Loucy (cell line): ENCODE data around the gene GRIN3B.

Experiments
- H2AFZ ChIP-seq: fragments of 200-600 bp; sonication (generic); 2 replicates; pipeline ENCODE4 v1.6.0; 2016; ENCODE audit warnings: antibody characterized with exemption, mild to moderate bottlenecking, low read length, moderate library complexity
- H3F3A ChIP-seq: fragments of 200-600 bp; 2 replicates; pipeline ENCODE4 v1.6.0; 2016; ENCODE audit warnings: antibody characterized with exemption, low read depth, mild to moderate bottlenecking
- H3K27me3 ChIP-seq: fragments of 200-600 bp; sonication (generic); 2 replicates; pipeline ENCODE4 v1.6.1; 2014; ENCODE audit warnings: low read length, mild to moderate bottlenecking; ENCODE audit not compliant: insufficient read depth, poor library complexity, severe bottlenecking
- H3K36me3 ChIP-seq: fragments of 200-600 bp; sonication (generic); 2 replicates; pipeline ENCODE4 v1.6.1; 2016; ENCODE audit warnings: low read length; ENCODE audit not compliant: insufficient read depth
- H3K4me1 ChIP-seq: fragments of 200-600 bp; sonication (generic); 2 replicates; pipeline ENCODE4 v1.5.1; 2014; ENCODE audit warnings: low read length, mild to moderate bottlenecking; ENCODE audit not compliant: insufficient read depth, poor library complexity, severe bottlenecking
- H3K4me2 ChIP-seq: fragments of 200-600 bp; sonication (generic); 2 replicates; pipeline ENCODE4 v1.6.0; 2014; ENCODE audit warnings: antibody characterized with exemption, low read length, low read depth, mild to moderate bottlenecking; ENCODE audit not compliant: poor library complexity, severe bottlenecking
- H3K4me3 ChIP-seq: fragments of 200-600 bp; sonication (generic); 2 replicates; pipeline ENCODE4 v1.5.1; 2014; ENCODE audit warnings: low read length, mild to moderate bottlenecking, mixed read lengths; ENCODE audit not compliant: poor library complexity, severe bottlenecking
- H3K79me2 ChIP-seq: fragments of 200-600 bp; sonication (generic); 2 replicates; pipeline ENCODE4 v1.6.1; 2014; ENCODE audit warnings: low read length; ENCODE audit not compliant: insufficient read depth
- H3K9ac ChIP-seq: fragments of 200-600 bp; sonication (generic); 2 replicates; pipeline ENCODE4 v1.6.0; 2014; ENCODE audit warnings: mild to moderate bottlenecking, low read depth, low read length, moderate library complexity; ENCODE audit not compliant: poor library complexity, severe bottlenecking
- H3K9me2 ChIP-seq: fragments of 200-600 bp; sonication (generic); replicated peaks from 2 replicates; pipeline ENCODE4 v1.6.1; 2016; ENCODE audit warnings: low read depth, low read length, mixed read lengths
- H3K9me3 ChIP-seq: fragments of 200-600 bp; sonication (generic); 2 replicates; pipeline ENCODE4 v1.6.1; 2014; ENCODE audit warnings: mild to moderate bottlenecking, antibody characterized with exemption, low read length, low read depth; ENCODE audit not compliant: insufficient read depth
- H4K20me1 ChIP-seq: fragments of 200-600 bp; sonication (generic); 2 replicates; pipeline ENCODE4 v1.6.0; 2014; ENCODE audit warnings: antibody characterized with exemption, low read length, mild to moderate bottlenecking; ENCODE audit not compliant: insufficient read depth, poor library complexity, severe bottlenecking
- CTCF ChIP-seq: fragments of 200-600 bp; sonication (generic); conservative IDR thresholded peaks from 2 replicates; pipeline ENCODE4 v1.5.1; 2014; ENCODE audit warnings: mild to moderate bottlenecking, antibody characterized with exemption, low read length
- EZH2phosphoT487 ChIP-seq: fragments of 200-600 bp; IDR thresholded peaks from 2 replicates; pipeline ENCODE4 v1.6.1; 2018; ENCODE audit warnings: antibody characterized with exemption, mild to moderate bottlenecking, moderate library complexity, borderline replicate concordance

Gene GRIN3B

DNA sequence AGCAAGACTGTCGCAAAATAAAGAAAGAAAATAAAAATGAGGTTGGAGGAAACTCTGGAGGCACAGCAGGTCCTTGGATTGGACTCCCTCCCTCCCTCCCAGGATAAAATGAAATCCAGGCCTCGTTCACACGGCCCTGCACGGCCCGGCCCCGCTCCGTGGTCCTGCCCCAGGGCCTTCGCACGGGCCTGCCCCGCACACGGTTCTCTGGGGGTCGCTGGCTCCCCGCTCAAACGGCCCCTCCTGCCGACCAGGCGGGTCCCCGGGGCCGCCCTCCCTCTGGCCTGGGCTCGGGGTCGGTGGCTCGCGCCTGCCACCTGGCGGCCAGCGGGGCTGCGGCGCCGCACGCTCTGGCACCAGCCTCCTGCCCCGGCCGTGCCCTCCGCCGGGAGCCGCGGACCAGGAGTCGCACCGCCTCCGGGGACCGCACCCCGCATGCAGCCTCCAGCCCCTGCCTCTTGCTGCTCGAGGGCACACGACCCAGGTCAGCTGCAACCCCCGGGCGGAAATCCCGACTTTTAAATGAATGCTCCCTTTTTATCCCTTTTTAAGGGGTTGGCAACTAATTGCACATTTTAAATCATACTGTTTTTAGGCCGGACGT is 17.6 kb upstream of the GRIN3B start:
- Histone ChIP-seq H3F3A (no peaks in the 10 kb centered on the region), H3K27me3 (no peaks in the 10 kb centered on the region), H3K9me3 (no peaks in the 10 kb centered on the region), H3K9ac (peak overlapping the region; percentile 20), H3K4me3 (peak overlapping the region; percentile 66), H3K4me1 (peaks cover 22% of the 10 kb centered on the region), H3K4me2 (peak overlapping the region; percentile 79), H4K20me1 (no peaks in the 10 kb centered on the region), H3K79me2 (peaks cover 20% of the 10 kb centered on the region), H2AFZ (peak overlapping the region; percentile 72; the same call in 1 of the 2 replicates), H3K36me3 (no peaks in the 10 kb centered on the region), H3K9me2 (no peaks in the 10 kb centered on the region)
- TF ChIP-seq EZH2phosphoT487 (no peak), CTCF (peak; percentile 73)

DNA sequence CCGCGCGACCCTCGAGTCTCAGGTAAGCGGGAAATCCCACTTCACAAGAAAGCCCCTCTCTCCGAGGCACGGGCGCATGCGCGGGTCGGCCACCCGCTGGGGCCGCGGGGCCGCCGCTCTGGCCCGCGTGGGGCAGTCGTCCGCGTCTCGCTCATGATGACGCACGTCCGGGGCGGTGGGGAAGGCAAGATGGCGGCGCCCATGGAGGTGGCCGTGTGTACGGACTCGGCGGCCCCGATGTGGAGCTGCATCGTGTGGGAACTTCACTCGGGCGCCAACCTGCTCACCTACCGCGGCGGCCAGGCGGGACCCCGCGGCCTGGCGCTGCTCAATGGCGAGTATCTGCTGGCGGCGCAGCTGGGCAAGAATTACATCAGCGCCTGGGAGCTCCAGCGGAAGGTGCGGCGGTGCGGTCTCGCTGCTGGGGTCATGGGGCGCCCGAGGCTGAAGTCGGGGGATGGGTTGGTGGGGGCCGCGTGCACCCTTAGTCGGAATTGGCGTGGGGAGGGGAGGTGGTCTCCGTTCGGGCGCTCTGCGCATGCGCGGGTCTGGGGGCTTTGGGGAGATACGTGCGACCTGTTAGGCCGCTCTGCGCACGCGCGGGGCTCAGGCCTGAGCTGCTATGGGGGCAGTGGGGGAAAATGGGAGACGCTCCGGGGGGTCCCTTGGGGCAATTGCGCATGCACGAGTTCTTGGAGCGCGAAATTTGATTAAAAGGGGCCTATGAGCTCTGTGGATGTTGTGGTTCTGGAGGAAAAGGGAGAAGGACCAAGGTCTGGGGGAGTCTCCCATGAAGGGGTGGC is 15.9 kb upstream of the GRIN3B start, which contains the start of gene WDR18:
Gene WDR18, plus strand, starts transcription at position 181 of the 803 bp plus-strand sequence. Its CDS starts 9 bp downstream, at position 190.
- peaks cover 22% of the 10 kb centered on the region for H3K4me1 ChIP-seq
- peak within 1 kb of the TSS; percentile 82 for H3K4me3 ChIP-seq
- no peak for TF ChIP-seq CTCF
- no peak for TF ChIP-seq EZH2phosphoT487
- peak within 1 kb of the TSS; percentile 84 for H2AFZ ChIP-seq
- H3K9ac ChIP-seq, result peak within 1 kb of the TSS; percentile 81
- no peaks in the 10 kb centered on the region for H3K9me2 ChIP-seq
- H3F3A ChIP-seq, result no peaks in the 10 kb centered on the region
- H4K20me1 ChIP-seq, result no peaks in the 10 kb centered on the region
- H3K9me3 ChIP-seq, result no peaks in the 10 kb centered on the region
- H3K79me2 ChIP-seq, result peaks cover 20% of the 10 kb centered on the region
- H3K36me3 ChIP-seq, result no peaks in the 10 kb centered on the region
- H3K4me2 ChIP-seq, result peak within 1 kb of the TSS; percentile 79
- no peaks in the 10 kb centered on the region for H3K27me3 ChIP-seq

- Histone ChIP-seq H3K36me3 (no peaks in the 10 kb centered on the region; the same call in 1 of the 2 replicates), H3K9me2 (no peaks in the 10 kb centered on the region), H3K79me2 (peaks cover 20% of the 10 kb centered on the region), H3F3A (no peaks in the 10 kb centered on the region), H3K4me3 (peak overlapping the region; percentile 82), H3K4me1 (peaks cover 22% of the 10 kb centered on the region), H4K20me1 (no peaks in the 10 kb centered on the region), H3K9me3 (no peaks in the 10 kb centered on the region), H2AFZ (no peak overlapping the region), H3K27me3 (no peaks in the 10 kb centered on the region), H3K4me2 (peak overlapping the region; percentile 79), H3K9ac (no peak overlapping the region)
- no peak for TF ChIP-seq EZH2phosphoT487
- no peak for TF ChIP-seq CTCF
Measured at GRCh38 chr19:986083-986482, 14.1 kb upstream of the GRIN3B start.
